Measurements from ENCODE around the gene TOMM20. TPM values are rescaled to one million over a fixed set of nuclear protein-coding genes. Genes with fewer than 3 reads are reported as not detected.
"Not testable (repeated sequence)": the region's sequence is repeated elsewhere in the genome, so short reads cannot be mapped to it uniquely, and the experiment has no call there.

The TOMM20 gene
- total and polyA plus RNA-seq, 2 experiments from 2014 or later, result 75.7 to 103 TPM

DNA sequence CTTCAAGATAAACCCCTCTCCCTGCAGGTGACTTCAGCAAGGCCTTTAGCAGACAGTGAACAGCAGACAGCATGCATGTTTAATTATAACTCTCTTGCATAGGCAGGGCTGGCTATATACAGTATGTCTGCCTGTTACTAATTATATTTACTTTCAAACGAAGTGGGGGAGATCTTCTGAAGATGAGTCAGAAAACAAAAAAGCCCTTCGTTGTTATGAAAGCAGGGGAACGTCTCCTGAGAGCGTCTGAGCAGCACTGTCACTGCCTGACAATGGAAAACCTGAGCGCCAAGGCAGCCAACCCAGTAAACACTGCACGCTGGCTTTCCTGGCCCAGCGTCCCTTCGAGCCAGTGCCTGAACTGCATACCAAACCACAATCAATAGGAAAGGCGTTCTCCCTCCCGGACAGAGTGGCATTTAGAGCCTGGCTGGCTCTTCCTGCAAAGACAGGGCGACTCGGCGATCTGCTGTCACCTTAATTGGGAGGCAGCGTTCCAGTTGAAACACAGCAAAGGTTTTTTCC lies 54.1 kb downstream of the TOMM20 start:
- H3K27me3 ChIP-seq (replicated peaks; ENCODE audit: insufficient read depth), result no peaks in the 10 kb centered on the region

DNA sequence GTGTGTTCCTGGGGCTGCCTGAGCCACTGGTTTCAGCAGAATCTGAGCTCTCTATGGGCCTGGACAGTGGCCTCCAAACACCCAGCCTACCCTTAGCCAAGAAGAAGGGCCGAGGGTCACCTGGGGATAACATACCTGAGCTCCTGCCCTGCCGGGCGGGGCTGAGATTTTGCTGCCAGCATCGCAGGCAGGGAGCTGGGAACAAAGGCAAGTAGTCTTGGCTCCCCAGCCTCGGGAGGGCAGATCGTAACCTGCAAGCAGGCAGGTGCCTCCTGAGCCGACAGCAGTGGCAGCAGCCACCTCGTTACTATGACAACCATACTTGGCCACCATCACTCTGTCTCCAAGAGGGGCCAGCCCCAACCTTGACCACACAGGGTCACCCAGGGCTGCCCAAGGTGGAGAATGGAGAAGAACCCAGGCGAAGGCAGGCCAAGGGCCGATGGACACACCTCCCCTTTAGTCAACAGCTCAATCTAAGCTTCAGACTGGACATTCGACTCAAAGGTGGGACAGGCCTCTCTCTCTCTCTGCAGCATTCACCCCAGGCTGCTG lies 54.6 kb downstream of the TOMM20 start:
- H3K36me3 ChIP-seq (ENCODE audit: low read depth), result no peaks in the 10 kb centered on the region
- no peaks in the 10 kb centered on the region for H3K79me2 ChIP-seq (ENCODE audit: insufficient read depth)
- peak overlapping the region; percentile 64 for H3K4me2 ChIP-seq (ENCODE audit: unreplicated experiment)
- H3K9ac ChIP-seq, result peak overlapping the region; percentile 92
- no peak overlapping the region for H3K4me3 ChIP-seq
- H4K20me1 ChIP-seq (ENCODE audit: insufficient read depth), result no peaks in the 10 kb centered on the region
- 73 to 76% methylated on average over 8 to 11 of the region's 11 CpGs for WGBS, 2 experiments (ENCODE audit: low coverage in 1 of 2, low lambda C conversion rate in 2 of 2, missing lambda C conversion rate in 2 of 2)
- H3F3A ChIP-seq (ENCODE audit: insufficient read depth), result peaks cover 59% of the 10 kb centered on the region
- H3K9me2 ChIP-seq (ENCODE audit: insufficient read depth), result no peaks in the 10 kb centered on the region
- H2AFZ ChIP-seq, result no peak overlapping the region
- peak overlapping the region; percentile 99 for H3K27ac ChIP-seq
- H3K27me3 ChIP-seq (replicated peaks; ENCODE audit: insufficient read depth), result no peaks in the 10 kb centered on the region
- TF ChIP-seq EZH2 (IDR thresholded peaks at IDR 0.05; ENCODE audit: insufficient read depth, poor library complexity, severe bottlenecking), result no peak
- TF ChIP-seq EZH2phosphoT487 (IDR thresholded peaks at IDR 0.05; ENCODE audit: insufficient read depth, low read depth), result no peak
- H3K9me3 ChIP-seq (ENCODE audit: low read depth), result no peaks in the 10 kb centered on the region
- in situ Hi-C loops (cut with MboI), result no loop called here
- H3K4me1 ChIP-seq (ENCODE audit: insufficient read depth), result peaks cover 49% of the 10 kb centered on the region
- DNase-seq, result no peak

More for the DNA sequence above, 54.1 kb downstream of the TOMM20 start:
- peaks cover 49% of the 10 kb centered on the region for H3K4me1 ChIP-seq (ENCODE audit: insufficient read depth)
- peak overlapping the region; percentile 99 for H3K27ac ChIP-seq
- no peaks in the 10 kb centered on the region for H3K9me2 ChIP-seq (ENCODE audit: insufficient read depth)
- no peaks in the 10 kb centered on the region for H3K79me2 ChIP-seq (ENCODE audit: insufficient read depth)
- H3K9me3 ChIP-seq (ENCODE audit: low read depth), result no peaks in the 10 kb centered on the region
- peak overlapping the region; percentile 61 for H3K4me3 ChIP-seq
- WGBS, 2 experiments (ENCODE audit: low coverage in 1 of 2, low lambda C conversion rate in 2 of 2, missing lambda C conversion rate in 2 of 2), result 5 to 6% methylated on average over 13 to 14 of the region's 14 CpGs
- in situ Hi-C loops (cut with MboI), result no loop called here
- peak; percentile 95 for DNase-seq
- no peak for TF ChIP-seq EZH2phosphoT487 (IDR thresholded peaks at IDR 0.05; ENCODE audit: insufficient read depth, low read depth)
- TF ChIP-seq EZH2 (IDR thresholded peaks at IDR 0.05; ENCODE audit: insufficient read depth, poor library complexity, severe bottlenecking), result no peak
- peak overlapping the region; percentile 92 for H3K9ac ChIP-seq
- peaks cover 55% of the 10 kb centered on the region for H3F3A ChIP-seq (ENCODE audit: insufficient read depth)
- H4K20me1 ChIP-seq (ENCODE audit: insufficient read depth), result no peaks in the 10 kb centered on the region
- H3K4me2 ChIP-seq (ENCODE audit: unreplicated experiment), result peak overlapping the region; percentile 78
- no peak overlapping the region for H2AFZ ChIP-seq
- no peaks in the 10 kb centered on the region for H3K36me3 ChIP-seq (ENCODE audit: low read depth)

DNA sequence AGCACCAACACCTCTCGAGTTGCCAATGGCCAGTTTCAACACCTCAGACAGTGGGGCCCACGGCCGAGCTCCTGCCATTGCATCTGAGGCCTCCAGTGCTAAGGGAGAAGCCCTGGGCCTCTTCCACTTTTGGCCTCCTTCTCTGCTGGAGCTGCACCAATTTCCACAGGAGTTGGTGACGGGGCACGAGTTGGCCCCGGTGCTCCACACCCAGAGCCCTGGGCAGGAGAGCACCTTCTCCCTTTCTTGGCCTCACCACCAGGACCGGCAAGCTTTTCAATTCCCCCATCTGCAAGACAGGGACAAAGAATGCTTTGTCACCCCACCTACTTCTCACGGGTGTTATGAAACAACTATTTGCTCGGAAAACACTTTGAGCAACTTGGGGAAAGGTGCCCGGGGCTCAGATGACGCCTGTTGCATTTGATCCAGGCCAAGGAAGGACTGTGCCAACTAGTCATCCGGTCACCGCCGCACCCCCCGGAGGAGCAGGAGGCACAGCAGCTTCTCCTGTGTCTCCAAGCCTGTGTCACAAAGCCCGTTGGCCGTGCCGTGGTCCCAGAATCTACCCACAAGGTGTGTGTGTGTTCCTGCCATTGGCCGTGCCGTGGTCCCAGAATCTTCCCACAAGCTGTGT lies 55.2 kb downstream of the TOMM20 start:
- Histone ChIP-seq H3K4me1 (ENCODE audit: insufficient read depth) (peaks cover 50% of the 10 kb centered on the region), H3K4me3 (no peak overlapping the region), H3K36me3 (ENCODE audit: low read depth) (no peaks in the 10 kb centered on the region), H3K27me3 (replicated peaks; ENCODE audit: insufficient read depth) (no peaks in the 10 kb centered on the region), H3K27ac (peak overlapping the region; percentile 99), H3K79me2 (ENCODE audit: insufficient read depth) (no peaks in the 10 kb centered on the region), H4K20me1 (ENCODE audit: insufficient read depth) (no peaks in the 10 kb centered on the region), H3K9me2 (ENCODE audit: insufficient read depth) (no peaks in the 10 kb centered on the region), H3K9me3 (ENCODE audit: low read depth) (no peaks in the 10 kb centered on the region), H3K4me2 (ENCODE audit: unreplicated experiment) (peak overlapping the region; percentile 64), H3K9ac (peak overlapping the region; percentile 92), H3F3A (ENCODE audit: insufficient read depth) (peaks cover 60% of the 10 kb centered on the region), H2AFZ (no peak overlapping the region)
- peak; percentile 57 for DNase-seq
- WGBS, 2 experiments (ENCODE audit: low coverage in 1 of 2, low lambda C conversion rate in 2 of 2, missing lambda C conversion rate in 2 of 2), result 54 to 55% methylated on average over 20 of the region's 20 CpGs
- in situ Hi-C loops (cut with MboI), result no loop called here
- TF ChIP-seq EZH2phosphoT487 (IDR thresholded peaks at IDR 0.05; ENCODE audit: insufficient read depth, low read depth), result no peak
- TF ChIP-seq EZH2 (IDR thresholded peaks at IDR 0.05; ENCODE audit: insufficient read depth, poor library complexity, severe bottlenecking), result no peak

DNA sequence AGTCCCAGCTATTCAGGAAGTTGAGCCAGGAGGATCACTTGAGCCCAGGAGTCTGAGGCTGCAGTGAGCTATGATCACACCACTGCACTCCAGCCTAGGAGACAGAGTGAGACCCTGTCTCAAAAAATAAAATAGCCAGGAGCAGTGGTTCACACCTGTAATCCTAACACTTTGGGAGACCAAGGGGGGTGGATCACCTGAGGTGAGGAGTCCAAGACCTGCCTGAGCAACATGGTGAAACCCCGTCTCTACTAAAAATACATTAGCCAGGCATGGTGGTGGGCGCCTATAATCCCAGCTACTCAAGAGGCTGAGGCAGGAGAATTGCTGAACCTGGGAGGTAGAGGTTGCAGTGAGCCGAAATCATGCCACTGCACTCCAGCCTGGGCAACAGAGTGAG lies 56.1 kb downstream of the TOMM20 start:
- H3K9me2 ChIP-seq (ENCODE audit: insufficient read depth); in situ Hi-C loops (cut with MboI); H3K4me2 ChIP-seq (ENCODE audit: unreplicated experiment); H3K27me3 ChIP-seq (replicated peaks; ENCODE audit: insufficient read depth); DNase-seq; H2AFZ ChIP-seq; H4K20me1 ChIP-seq (ENCODE audit: insufficient read depth); H3K9me3 ChIP-seq (ENCODE audit: low read depth); H3K36me3 ChIP-seq (ENCODE audit: low read depth); H3K79me2 ChIP-seq (ENCODE audit: insufficient read depth); H3K9ac ChIP-seq; H3K27ac ChIP-seq; H3K4me3 ChIP-seq: not testable (repeated sequence)
- 97 to 100% methylated on average over 3 of the region's 3 CpGs for WGBS, 2 experiments (ENCODE audit: low coverage in 1 of 2, low lambda C conversion rate in 2 of 2, missing lambda C conversion rate in 2 of 2)
- peaks cover 60% of the 10 kb centered on the region for H3F3A ChIP-seq (ENCODE audit: insufficient read depth)
- H3K4me1 ChIP-seq (ENCODE audit: insufficient read depth), result peaks cover 57% of the 10 kb centered on the region
